ENCODE data around the gene SUZ12.
"Not testable (repeated sequence)": the region's sequence is repeated elsewhere in the genome, so short reads cannot be mapped to it uniquely, and the experiment has no call there.

GRCh38 chr17:32041306-32041875 lies 104.6 kb downstream of the SUZ12 start:
- not testable (repeated sequence) for TF ChIP-seq PRDM4 (tag by site-specific recombination; IDR thresholded peaks at IDR 0.05); REST (tag by site-specific recombination; IDR thresholded peaks at IDR 0.05); MZF1 (tag by site-specific recombination; IDR thresholded peaks at IDR 0.05; ENCODE audit: borderline replicate concordance); SETDB1 (IDR thresholded peaks at IDR 0.05; ENCODE audit: insufficient read length, low read length); CTCF (tag by site-specific recombination; IDR thresholded peaks at IDR 0.05); BCL11A (tag by site-specific recombination; IDR thresholded peaks at IDR 0.05; ENCODE audit: low read depth); ZNF747 (tag by site-specific recombination; IDR thresholded peaks at IDR 0.05)
- TF ChIP-seq, protein P1, sequence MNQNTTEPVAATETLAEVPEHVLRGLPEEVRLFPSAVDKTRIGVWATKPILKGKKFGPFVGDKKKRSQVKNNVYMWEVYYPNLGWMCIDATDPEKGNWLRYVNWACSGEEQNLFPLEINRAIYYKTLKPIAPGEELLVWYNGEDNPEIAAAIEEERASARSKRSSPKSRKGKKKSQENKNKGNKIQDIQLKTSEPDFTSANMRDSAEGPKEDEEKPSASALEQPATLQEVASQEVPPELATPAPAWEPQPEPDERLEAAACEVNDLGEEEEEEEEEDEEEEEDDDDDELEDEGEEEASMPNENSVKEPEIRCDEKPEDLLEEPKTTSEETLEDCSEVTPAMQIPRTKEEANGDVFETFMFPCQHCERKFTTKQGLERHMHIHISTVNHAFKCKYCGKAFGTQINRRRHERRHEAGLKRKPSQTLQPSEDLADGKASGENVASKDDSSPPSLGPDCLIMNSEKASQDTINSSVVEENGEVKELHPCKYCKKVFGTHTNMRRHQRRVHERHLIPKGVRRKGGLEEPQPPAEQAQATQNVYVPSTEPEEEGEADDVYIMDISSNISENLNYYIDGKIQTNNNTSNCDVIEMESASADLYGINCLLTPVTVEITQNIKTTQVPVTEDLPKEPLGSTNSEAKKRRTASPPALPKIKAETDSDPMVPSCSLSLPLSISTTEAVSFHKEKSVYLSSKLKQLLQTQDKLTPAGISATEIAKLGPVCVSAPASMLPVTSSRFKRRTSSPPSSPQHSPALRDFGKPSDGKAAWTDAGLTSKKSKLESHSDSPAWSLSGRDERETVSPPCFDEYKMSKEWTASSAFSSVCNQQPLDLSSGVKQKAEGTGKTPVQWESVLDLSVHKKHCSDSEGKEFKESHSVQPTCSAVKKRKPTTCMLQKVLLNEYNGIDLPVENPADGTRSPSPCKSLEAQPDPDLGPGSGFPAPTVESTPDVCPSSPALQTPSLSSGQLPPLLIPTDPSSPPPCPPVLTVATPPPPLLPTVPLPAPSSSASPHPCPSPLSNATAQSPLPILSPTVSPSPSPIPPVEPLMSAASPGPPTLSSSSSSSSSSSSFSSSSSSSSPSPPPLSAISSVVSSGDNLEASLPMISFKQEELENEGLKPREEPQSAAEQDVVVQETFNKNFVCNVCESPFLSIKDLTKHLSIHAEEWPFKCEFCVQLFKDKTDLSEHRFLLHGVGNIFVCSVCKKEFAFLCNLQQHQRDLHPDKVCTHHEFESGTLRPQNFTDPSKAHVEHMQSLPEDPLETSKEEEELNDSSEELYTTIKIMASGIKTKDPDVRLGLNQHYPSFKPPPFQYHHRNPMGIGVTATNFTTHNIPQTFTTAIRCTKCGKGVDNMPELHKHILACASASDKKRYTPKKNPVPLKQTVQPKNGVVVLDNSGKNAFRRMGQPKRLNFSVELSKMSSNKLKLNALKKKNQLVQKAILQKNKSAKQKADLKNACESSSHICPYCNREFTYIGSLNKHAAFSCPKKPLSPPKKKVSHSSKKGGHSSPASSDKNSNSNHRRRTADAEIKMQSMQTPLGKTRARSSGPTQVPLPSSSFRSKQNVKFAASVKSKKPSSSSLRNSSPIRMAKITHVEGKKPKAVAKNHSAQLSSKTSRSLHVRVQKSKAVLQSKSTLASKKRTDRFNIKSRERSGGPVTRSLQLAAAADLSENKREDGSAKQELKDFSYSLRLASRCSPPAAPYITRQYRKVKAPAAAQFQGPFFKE (tag by site-specific recombination; IDR thresholded peaks at IDR 0.05; ENCODE audit: borderline replicate concordance) = not testable (repeated sequence)
- TF ChIP-seq, protein P2, sequence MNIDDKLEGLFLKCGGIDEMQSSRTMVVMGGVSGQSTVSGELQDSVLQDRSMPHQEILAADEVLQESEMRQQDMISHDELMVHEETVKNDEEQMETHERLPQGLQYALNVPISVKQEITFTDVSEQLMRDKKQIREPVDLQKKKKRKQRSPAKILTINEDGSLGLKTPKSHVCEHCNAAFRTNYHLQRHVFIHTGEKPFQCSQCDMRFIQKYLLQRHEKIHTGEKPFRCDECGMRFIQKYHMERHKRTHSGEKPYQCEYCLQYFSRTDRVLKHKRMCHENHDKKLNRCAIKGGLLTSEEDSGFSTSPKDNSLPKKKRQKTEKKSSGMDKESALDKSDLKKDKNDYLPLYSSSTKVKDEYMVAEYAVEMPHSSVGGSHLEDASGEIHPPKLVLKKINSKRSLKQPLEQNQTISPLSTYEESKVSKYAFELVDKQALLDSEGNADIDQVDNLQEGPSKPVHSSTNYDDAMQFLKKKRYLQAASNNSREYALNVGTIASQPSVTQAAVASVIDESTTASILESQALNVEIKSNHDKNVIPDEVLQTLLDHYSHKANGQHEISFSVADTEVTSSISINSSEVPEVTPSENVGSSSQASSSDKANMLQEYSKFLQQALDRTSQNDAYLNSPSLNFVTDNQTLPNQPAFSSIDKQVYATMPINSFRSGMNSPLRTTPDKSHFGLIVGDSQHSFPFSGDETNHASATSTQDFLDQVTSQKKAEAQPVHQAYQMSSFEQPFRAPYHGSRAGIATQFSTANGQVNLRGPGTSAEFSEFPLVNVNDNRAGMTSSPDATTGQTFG (tag by site-specific recombination; IDR thresholded peaks at IDR 0.05; ENCODE audit: borderline replicate concordance) = not testable (repeated sequence)
- TF ChIP-seq, protein P3, sequence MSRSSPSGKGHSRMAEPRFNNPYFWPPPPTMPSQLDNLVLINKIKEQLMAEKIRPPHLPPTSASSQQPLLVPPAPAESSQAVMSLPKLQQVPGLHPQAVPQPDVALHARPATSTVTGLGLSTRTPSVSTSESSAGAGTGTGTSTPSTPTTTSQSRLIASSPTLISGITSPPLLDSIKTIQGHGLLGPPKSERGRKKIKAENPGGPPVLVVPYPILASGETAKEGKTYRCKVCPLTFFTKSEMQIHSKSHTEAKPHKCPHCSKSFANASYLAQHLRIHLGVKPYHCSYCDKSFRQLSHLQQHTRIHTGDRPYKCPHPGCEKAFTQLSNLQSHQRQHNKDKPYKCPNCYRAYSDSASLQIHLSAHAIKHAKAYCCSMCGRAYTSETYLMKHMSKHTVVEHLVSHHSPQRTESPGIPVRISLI (tag by site-specific recombination; IDR thresholded peaks at IDR 0.05) = not testable (repeated sequence)
